Natural killer cell (primary cell): Measurements from ENCODE around the gene CLINT1. TPM values are rescaled to one million over a fixed set of nuclear protein-coding genes. Genes with fewer than 3 reads are reported as not detected.
A peak's percentile ranks its signal among the peaks of the same experiment; 100 is the strongest.

ENCODE experiments used
- ATAC-seq, 3 donors: fragments of 150-1000 bp in 2 of 3; fragments of 200-7000 bp in 1 of 3; cut with Tn5 transposase; 1 replicate in 1 of 3; 2 replicates in 2 of 3; pipeline ENCODE4 v1.10.0; 2021; ENCODE audit warnings: mild to moderate bottlenecking in 2 of 3, moderate library complexity in 2 of 3
- DNase-seq, 2 donors: peaks; one replicate each; pipeline versions ENCODE4 v3.0.0 to v3.0.0-alpha.2; 2013 to 2021; ENCODE audit warnings: mixed read lengths in 1 of 2
- H3K27ac ChIP-seq: one replicate; pipeline ENCODE4 v1.5.1; 2013; ENCODE audit warnings: mild to moderate bottlenecking, low read length
- H3K27me3 ChIP-seq: one replicate; pipeline ENCODE4 v1.6.1; 2013; ENCODE audit warnings: low read length; ENCODE audit not compliant: control insufficient read depth, insufficient read depth
- H3K36me3 ChIP-seq: one replicate; pipeline ENCODE4 v1.6.1; 2013; ENCODE audit warnings: low read length; ENCODE audit not compliant: control insufficient read depth, insufficient read depth
- H3K4me1 ChIP-seq: one replicate; pipeline ENCODE4 v1.6.1; 2013; ENCODE audit warnings: low read length; ENCODE audit not compliant: control insufficient read depth, insufficient read depth
- H3K4me3 ChIP-seq: one replicate; pipeline ENCODE4 v1.5.1; 2013; ENCODE audit warnings: low read length
- H3K9me3 ChIP-seq: one replicate; pipeline ENCODE4 v1.6.1; 2013; ENCODE audit warnings: low read length; ENCODE audit not compliant: control insufficient read depth, insufficient read depth
- H3K27ac Mint-ChIP-seq, 2 donors: one replicate each; pipeline ENCODE4 v1.8.0; 2022; ENCODE audit warnings: mild to moderate bottlenecking in 2 of 2, mixed read lengths in 2 of 2, moderate library complexity in 1 of 2
- H3K27me3 Mint-ChIP-seq, 2 donors: one replicate each; pipeline ENCODE4 v1.8.0; 2022; ENCODE audit warnings: low read depth in 2 of 2, mixed read lengths in 2 of 2
- H3K36me3 Mint-ChIP-seq: one replicate; pipeline ENCODE4 v1.8.0; 2022; ENCODE audit warnings: mixed read lengths
- H3K4me1 Mint-ChIP-seq, 2 donors: one replicate each; pipeline ENCODE4 v1.8.0; 2022; ENCODE audit warnings: mixed read lengths in 2 of 2
- H3K4me3 Mint-ChIP-seq: one replicate; pipeline ENCODE4 v1.8.0; 2022; ENCODE audit warnings: mild to moderate bottlenecking, moderate library complexity, mixed read lengths
- H3K9me3 Mint-ChIP-seq, 2 donors: one replicate each; pipeline ENCODE4 v1.8.0; 2022; ENCODE audit warnings: mixed read lengths in 2 of 2
- WGBS: methylation state at CpG from one replicate; pipeline ENCODE4 v1.1.7; 2013; ENCODE audit warnings: missing lambda C conversion rate; ENCODE audit not compliant: insufficient coverage; 5-methylcytosine and 5-hydroxymethylcytosine counted together
- intact Hi-C: fragments of 100-400 bp; cut with micrococcal nuclease; formaldehyde crosslinking; loops from one replicate; pipeline ENCODE4 v1.14.2; 2022
- total RNA-seq, 4 donors: library from RNA; stranded (reverse); fragments of 120-200 nt in 1 of 4; gene quantifications; one replicate each; pipeline versions ENCODE4 v1.2.3 to v1.2.4, GENCODE V29; 2013 to 2022
- TF ChIP-seq, protein P1 (sequence below): fragments of 200-600 bp; IDR thresholded peaks from one replicate; pipeline ENCODE4 v1.8.0; 2022; ENCODE audit warnings: antibody characterized with exemption

Gene CLINT1
- total RNA-seq, 3 donors from 2014 or later (not counting 1 experiment from before 2014, with no cell fraction given) = 111 to 156 (median 132) TPM

DNA sequence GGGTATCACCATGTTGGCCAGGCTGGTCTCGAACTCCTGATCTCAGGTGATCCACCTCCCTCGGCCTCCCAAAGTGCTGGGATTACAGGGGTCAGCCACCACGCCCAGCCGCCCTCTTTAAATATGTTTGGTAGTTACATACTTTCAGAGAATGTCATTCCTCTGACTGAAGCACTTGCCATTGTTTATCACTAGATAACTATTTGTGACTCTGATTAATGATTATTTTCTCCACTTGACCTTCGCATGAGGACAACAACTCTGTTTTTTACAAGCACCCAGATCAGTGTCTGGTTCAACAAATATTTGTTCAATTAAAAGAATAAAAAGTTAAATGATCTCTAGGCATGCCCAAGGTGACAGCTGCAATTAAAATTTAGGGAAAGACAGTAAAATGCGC, 56.2 kb downstream of the CLINT1 start:
- no peak overlapping the region for H3K27ac Mint-ChIP-seq
- over 99% methylated on average over 5 of the region's 6 CpGs for WGBS
- H3K36me3 Mint-ChIP-seq = peaks cover 12% of the 10 kb centered on the region
- ATAC-seq = no peak
- intact Hi-C loops = no loop called here
- peaks cover 47% of the 10 kb centered on the region for H3K36me3 ChIP-seq
- H3K27me3 ChIP-seq = no peaks in the 10 kb centered on the region
- TF ChIP-seq, protein P1, sequence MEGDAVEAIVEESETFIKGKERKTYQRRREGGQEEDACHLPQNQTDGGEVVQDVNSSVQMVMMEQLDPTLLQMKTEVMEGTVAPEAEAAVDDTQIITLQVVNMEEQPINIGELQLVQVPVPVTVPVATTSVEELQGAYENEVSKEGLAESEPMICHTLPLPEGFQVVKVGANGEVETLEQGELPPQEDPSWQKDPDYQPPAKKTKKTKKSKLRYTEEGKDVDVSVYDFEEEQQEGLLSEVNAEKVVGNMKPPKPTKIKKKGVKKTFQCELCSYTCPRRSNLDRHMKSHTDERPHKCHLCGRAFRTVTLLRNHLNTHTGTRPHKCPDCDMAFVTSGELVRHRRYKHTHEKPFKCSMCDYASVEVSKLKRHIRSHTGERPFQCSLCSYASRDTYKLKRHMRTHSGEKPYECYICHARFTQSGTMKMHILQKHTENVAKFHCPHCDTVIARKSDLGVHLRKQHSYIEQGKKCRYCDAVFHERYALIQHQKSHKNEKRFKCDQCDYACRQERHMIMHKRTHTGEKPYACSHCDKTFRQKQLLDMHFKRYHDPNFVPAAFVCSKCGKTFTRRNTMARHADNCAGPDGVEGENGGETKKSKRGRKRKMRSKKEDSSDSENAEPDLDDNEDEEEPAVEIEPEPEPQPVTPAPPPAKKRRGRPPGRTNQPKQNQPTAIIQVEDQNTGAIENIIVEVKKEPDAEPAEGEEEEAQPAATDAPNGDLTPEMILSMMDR = no peak
- no peaks in the 10 kb centered on the region for H3K9me3 Mint-ChIP-seq
- H3K27me3 Mint-ChIP-seq = no peaks in the 10 kb centered on the region
- peaks cover 0 to 5% of the 10 kb centered on the region in 2 donors for H3K4me1 Mint-ChIP-seq
- H3K27ac ChIP-seq = no peak overlapping the region
- H3K9me3 ChIP-seq = no peaks in the 10 kb centered on the region
- H3K4me3 ChIP-seq = no peak overlapping the region
- H3K4me3 Mint-ChIP-seq = no peak overlapping the region
- no peak for DNase-seq
- H3K4me1 ChIP-seq = no peaks in the 10 kb centered on the region

DNA sequence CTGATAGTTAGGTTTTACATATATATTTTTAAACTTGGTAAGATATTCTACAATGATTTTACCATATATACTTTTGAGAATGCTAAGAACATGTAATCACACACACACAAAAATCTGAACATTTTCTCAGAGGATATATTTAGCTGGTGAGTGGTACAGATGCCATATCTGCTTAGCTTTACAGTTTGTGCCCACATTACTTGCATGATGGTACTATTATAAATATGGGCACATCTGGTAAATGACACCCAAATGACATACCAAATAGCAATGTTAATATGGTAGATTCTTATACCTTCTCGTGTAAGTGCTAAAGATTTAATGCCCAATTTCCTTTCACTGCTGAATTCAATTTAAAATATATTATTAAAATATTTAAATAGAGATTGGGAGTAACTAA, 58.8 kb downstream of the CLINT1 start:
- Histone ChIP-seq H3K27ac (no peak overlapping the region), H3K27me3 (no peaks in the 10 kb centered on the region), H3K36me3 (peaks cover 41% of the 10 kb centered on the region), H3K4me3 (no peak overlapping the region), H3K4me1 (no peaks in the 10 kb centered on the region), H3K9me3 (no peaks in the 10 kb centered on the region)
- TF ChIP-seq, protein P1 = no peak
- Mint-ChIP-seq H3K4me3 (no peak overlapping the region), H3K27ac (no peak overlapping the region), H3K9me3 (no peaks in the 10 kb centered on the region), H3K27me3 (no peaks in the 10 kb centered on the region), H3K4me1 (peaks cover 0 to 5% of the 10 kb centered on the region in 2 donors), H3K36me3 (peaks cover 2% of the 10 kb centered on the region)
- no peak for ATAC-seq
- no peak for DNase-seq
- intact Hi-C loops = no loop called here
- WGBS = no CpG with 5 or more reads among the region's 1 CpG

DNA sequence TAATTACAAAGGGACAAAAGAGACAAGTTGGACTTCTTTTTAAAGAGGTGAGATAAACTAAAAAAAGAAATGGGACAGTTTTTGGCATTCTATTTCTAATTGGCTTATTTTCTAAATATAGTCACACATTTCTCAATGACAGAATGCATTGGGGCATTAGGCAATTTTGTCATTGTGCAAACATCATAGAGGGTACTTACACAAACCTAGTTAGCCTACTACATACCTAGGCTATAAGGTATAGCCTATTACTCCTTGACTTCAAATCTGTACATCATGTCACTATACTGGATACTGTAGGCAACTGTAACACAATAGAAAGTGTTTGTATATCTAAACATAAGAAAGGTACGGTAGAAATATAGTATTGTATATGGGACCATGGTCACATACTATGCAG, 59.4 kb downstream of the CLINT1 start:
- H3K36me3 ChIP-seq = peaks cover 40% of the 10 kb centered on the region
- H3K4me1 ChIP-seq = no peaks in the 10 kb centered on the region
- ATAC-seq = no peak
- Mint-ChIP-seq H3K9me3 (no peaks in the 10 kb centered on the region), H3K4me1 (peaks cover 0 to 5% of the 10 kb centered on the region in 2 donors), H3K27me3 (no peaks in the 10 kb centered on the region), H3K27ac (peak overlapping the region in 1 of 2 donors; percentile 46), H3K36me3 (no peaks in the 10 kb centered on the region), H3K4me3 (no peak overlapping the region)
- H3K27ac ChIP-seq = no peak overlapping the region
- WGBS = no CpG with 5 or more reads among the region's 1 CpG
- no peak for DNase-seq
- intact Hi-C loops = no loop called here
- no peaks in the 10 kb centered on the region for H3K9me3 ChIP-seq
- no peak overlapping the region for H3K4me3 ChIP-seq
- H3K27me3 ChIP-seq = no peaks in the 10 kb centered on the region
- TF ChIP-seq, protein P1 = no peak

DNA sequence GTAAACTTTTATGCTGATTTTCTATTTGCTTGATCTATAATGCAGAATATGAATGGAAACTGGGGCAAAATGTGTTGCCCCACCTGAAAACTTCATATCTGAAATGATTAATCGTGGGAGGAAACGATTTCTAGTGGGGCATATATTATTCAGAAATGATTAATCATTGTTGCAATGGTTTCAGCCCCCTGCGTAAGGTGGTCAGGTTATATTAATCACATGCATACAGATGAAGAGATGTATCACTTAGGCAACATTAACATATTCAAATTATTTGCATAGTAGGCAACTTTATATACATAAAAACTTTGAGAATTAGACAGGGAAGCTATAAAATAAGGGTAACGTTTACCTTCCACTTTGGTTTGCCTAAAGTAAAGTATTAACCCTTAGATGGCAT, 65.6 kb downstream of the CLINT1 start:
- no peaks in the 10 kb centered on the region for H3K4me1 Mint-ChIP-seq
- DNase-seq (no peak), ATAC-seq (no peak)
- TF ChIP-seq, protein P1 = no peak
- peak overlapping the region in 1 of 2 donors; percentile 47 for H3K27ac Mint-ChIP-seq
- Histone ChIP-seq H3K36me3 (peaks cover 61% of the 10 kb centered on the region), H3K4me1 (no peaks in the 10 kb centered on the region), H3K27ac (no peak overlapping the region), H3K27me3 (no peaks in the 10 kb centered on the region), H3K4me3 (no peak overlapping the region), H3K9me3 (no peaks in the 10 kb centered on the region)
- no peaks in the 10 kb centered on the region for H3K9me3 Mint-ChIP-seq
- no peaks in the 10 kb centered on the region for H3K36me3 Mint-ChIP-seq
- H3K27me3 Mint-ChIP-seq = no peaks in the 10 kb centered on the region
- intact Hi-C loops = no loop called here
- 85% methylated on average over 2 of the region's 4 CpGs for WGBS
- no peak overlapping the region for H3K4me3 Mint-ChIP-seq
